DOHH2 (cell line): ENCODE data around the gene CYYR1.

Source experiments
- H3F3A ChIP-seq: fragments of 200-600 bp; sonication (generic), shearing (Covaris generic); 2 replicates; pipeline ENCODE4 v1.6.0; 2016; ENCODE audit warnings: antibody characterized with exemption, mild to moderate bottlenecking; ENCODE audit not compliant: control insufficient read depth, insufficient read depth
- H3K27ac ChIP-seq: fragments of 200-600 bp; sonication (generic); 2 replicates; pipeline ENCODE4 v1.5.1; 2014; ENCODE audit warnings: low read depth, mild to moderate bottlenecking, low read length, moderate library complexity
- H3K27me3 ChIP-seq: fragments of 200-600 bp; sonication (generic); 2 replicates; pipeline ENCODE4 v1.6.1; 2014; ENCODE audit warnings: mild to moderate bottlenecking, low read length, mixed read lengths; ENCODE audit not compliant: control insufficient read depth
- H3K36me3 ChIP-seq: fragments of 200-600 bp; sonication (generic); 2 replicates; pipeline ENCODE4 v1.6.1; 2014; ENCODE audit warnings: mild to moderate bottlenecking, low read length, moderate library complexity, mixed read lengths; ENCODE audit not compliant: control insufficient read depth
- H3K4me1 ChIP-seq: fragments of 200-600 bp; sonication (generic); 2 replicates; pipeline ENCODE4 v1.6.1; 2014; ENCODE audit warnings: mild to moderate bottlenecking, low read length, mixed read lengths; ENCODE audit not compliant: control insufficient read depth
- H3K4me2 ChIP-seq: fragments of 200-600 bp; sonication (generic); 2 replicates; pipeline ENCODE4 v1.6.0; 2014; ENCODE audit warnings: mild to moderate bottlenecking, low read length, moderate library complexity
- H3K4me3 ChIP-seq: fragments of 200-600 bp; sonication (generic); 2 replicates; pipeline ENCODE4 v1.5.1; 2014; ENCODE audit warnings: mild to moderate bottlenecking, low read length, mixed read lengths
- H3K79me2 ChIP-seq: fragments of 200-600 bp; sonication (generic); 2 replicates; pipeline ENCODE4 v1.6.1; 2014; ENCODE audit warnings: mild to moderate bottlenecking, low read length, mixed read lengths; ENCODE audit not compliant: control insufficient read depth
- H3K9me2 ChIP-seq: fragments of 200-600 bp; sonication (generic); replicated peaks from 2 replicates; pipeline ENCODE4 v1.6.1; 2014; ENCODE audit warnings: mild to moderate bottlenecking, low read length, mixed read lengths; ENCODE audit not compliant: control insufficient read depth
- H3K9me3 ChIP-seq: fragments of 200-600 bp; sonication (generic); 2 replicates; pipeline ENCODE4 v1.6.1; 2014; ENCODE audit warnings: antibody characterized with exemption, low read length, mixed read lengths; ENCODE audit not compliant: control insufficient read depth, insufficient read depth
- H4K20me1 ChIP-seq: fragments of 200-600 bp; sonication (generic); 2 replicates; pipeline ENCODE4 v1.6.0; 2014; ENCODE audit warnings: low read depth, mild to moderate bottlenecking, antibody characterized with exemption, low read length, moderate library complexity; ENCODE audit not compliant: control insufficient read depth, insufficient read depth
- CTCF ChIP-seq: fragments of 200-600 bp; sonication (generic); IDR thresholded peaks from one replicate; pipeline ENCODE4 v1.5.1; 2014; ENCODE audit warnings: antibody characterized with exemption, mild to moderate bottlenecking, low read depth, low read length; ENCODE audit not compliant: poor library complexity, severe bottlenecking
- EZH2phosphoT487 ChIP-seq: fragments of 200-600 bp; sonication (generic); IDR thresholded peaks from 2 replicates; pipeline ENCODE4 v1.6.1; 2017; ENCODE audit warnings: borderline replicate concordance, mild to moderate bottlenecking, antibody characterized with exemption, low read length, moderate library complexity, mixed read lengths

The CYYR1 gene

GRCh38 chr21:26563856-26564503 lies 9.1 kb downstream of the CYYR1 start:
- Histone ChIP-seq H3K36me3 (no peaks in the 10 kb centered on the region), H3K4me3 (no peak overlapping the region), H3K9me2 (no peaks in the 10 kb centered on the region), H3K4me1 (no peaks in the 10 kb centered on the region), H3K27me3 (no peaks in the 10 kb centered on the region), H3K4me2 (no peak overlapping the region), H3K79me2 (no peaks in the 10 kb centered on the region), H4K20me1 (no peaks in the 10 kb centered on the region), H3K27ac (no peak overlapping the region), H3F3A (no peaks in the 10 kb centered on the region), H3K9me3 (no peaks in the 10 kb centered on the region)
- TF ChIP-seq EZH2phosphoT487 (no peak), CTCF (no peak)

- no peak overlapping the region for H3K4me3 ChIP-seq
- TF ChIP-seq CTCF (no peak), EZH2phosphoT487 (no peak)
- no peak overlapping the region for H3K4me2 ChIP-seq
- no peaks in the 10 kb centered on the region for H3F3A ChIP-seq
- no peaks in the 10 kb centered on the region for H3K27me3 ChIP-seq
- no peaks in the 10 kb centered on the region for H3K9me2 ChIP-seq
- H4K20me1 ChIP-seq: no peaks in the 10 kb centered on the region
- H3K9me3 ChIP-seq: no peaks in the 10 kb centered on the region
- no peaks in the 10 kb centered on the region for H3K4me1 ChIP-seq
- H3K27ac ChIP-seq: no peak overlapping the region
- no peaks in the 10 kb centered on the region for H3K36me3 ChIP-seq
- H3K79me2 ChIP-seq: no peaks in the 10 kb centered on the region
Observed at GRCh38 chr21:26560612-26561011, 12.5 kb downstream of the CYYR1 start.

- no peaks in the 10 kb centered on the region for H3K9me3 ChIP-seq
- TF ChIP-seq CTCF (no peak), EZH2phosphoT487 (no peak)
- no peaks in the 10 kb centered on the region for H3K79me2 ChIP-seq
- no peaks in the 10 kb centered on the region for H3K27me3 ChIP-seq
- H4K20me1 ChIP-seq: no peaks in the 10 kb centered on the region
- H3K4me2 ChIP-seq: no peak overlapping the region
- no peak overlapping the region for H3K27ac ChIP-seq
- H3K36me3 ChIP-seq: no peaks in the 10 kb centered on the region
- no peaks in the 10 kb centered on the region for H3K4me1 ChIP-seq
- no peaks in the 10 kb centered on the region for H3F3A ChIP-seq
- H3K4me3 ChIP-seq: no peak overlapping the region
- H3K9me2 ChIP-seq: no peaks in the 10 kb centered on the region
Observed at GRCh38 chr21:26559099-26559498, 14.0 kb downstream of the CYYR1 start.
